ENCODE measurements around the gene ERP27.

GRCh38 chr12:14982991-14983390 lies 44.7 kb upstream of the ERP27 start:
- no peak for TF ChIP-seq POLR2AphosphoS5 (IDR thresholded peaks at IDR 0.05; ENCODE audit: low read depth, low read length)
- TF ChIP-seq CTCF (IDR thresholded peaks at IDR 0.05): no peak
- no peak for TF ChIP-seq SIN3A (IDR thresholded peaks at IDR 0.05; ENCODE audit: borderline replicate concordance, insufficient read depth, low read depth, low read length)
- no peak for TF ChIP-seq TCF7L2 (IDR thresholded peaks at IDR 0.05; ENCODE audit: low read depth, low read length)
- TF ChIP-seq REST (IDR thresholded peaks at IDR 0.05; ENCODE audit: insufficient read depth in 1 of 2, low read depth in 2 of 2, low read length in 1 of 2): no peak
